Heart left ventricle (tissue), 13 donors: ENCODE measurements around the gene FANCI.
A peak's percentile ranks its signal among the peaks of the same experiment; 100 is the strongest.

Experiments used
- POLR2A ChIP-seq, 2 donors: fragments of 450-650 bp; IDR thresholded peaks; one replicate each; pipeline ENCODE4 v1.6.1; 2017; ENCODE audit warnings: antibody characterized with exemption in 2 of 2, mild to moderate bottlenecking in 2 of 2, moderate library complexity in 2 of 2
- TF ChIP-seq, protein P1 (sequence below), 12 donors: fragments of 200-600 bp; sonication (generic) in 4 of 12; IDR thresholded peaks; one replicate each; pipeline versions ENCODE4 v1.5.0 to v1.8.0; 2018 to 2022; ENCODE audit warnings: antibody characterized with exemption in 12 of 12, mild to moderate bottlenecking in 5 of 12
- donor health status: ischemic (EF 13 %, LVEDD 7.1; RV severe dilation, severe dysfunction).
- donor health status: DM: no; HTN: yes; CAD: no.
- donor health status: DM: no; HTN: no; CAD: no.
- donor health status: ischemic (EF 25% LVEDD 6.9; RV normal size, moderate dysfunction).
- donor health status: ischemic (EF 25% LVEDD 5.7; RV mildly dilated, moderate dysfunction).
- donor health status: ischemic (EF 35%, LVEDD 5.7; RV mildly dilated, moderate dysfunction).
- donor health status: nonischemic (EF 11% LVEDD 7.7; RV severe dilation, severe dysfunction).
- donor health status: DM: yes; HTN: yes; CAD: no.
- donor health status: PGD.
- donor health status: ischemic (EF 29% LVEDD 5.4; RV normal size, mild dysfunction).
- donor health status: nonischemic (EF 23%, LVEDD 6.1; RV moderate dilation, normal function).

DNA sequence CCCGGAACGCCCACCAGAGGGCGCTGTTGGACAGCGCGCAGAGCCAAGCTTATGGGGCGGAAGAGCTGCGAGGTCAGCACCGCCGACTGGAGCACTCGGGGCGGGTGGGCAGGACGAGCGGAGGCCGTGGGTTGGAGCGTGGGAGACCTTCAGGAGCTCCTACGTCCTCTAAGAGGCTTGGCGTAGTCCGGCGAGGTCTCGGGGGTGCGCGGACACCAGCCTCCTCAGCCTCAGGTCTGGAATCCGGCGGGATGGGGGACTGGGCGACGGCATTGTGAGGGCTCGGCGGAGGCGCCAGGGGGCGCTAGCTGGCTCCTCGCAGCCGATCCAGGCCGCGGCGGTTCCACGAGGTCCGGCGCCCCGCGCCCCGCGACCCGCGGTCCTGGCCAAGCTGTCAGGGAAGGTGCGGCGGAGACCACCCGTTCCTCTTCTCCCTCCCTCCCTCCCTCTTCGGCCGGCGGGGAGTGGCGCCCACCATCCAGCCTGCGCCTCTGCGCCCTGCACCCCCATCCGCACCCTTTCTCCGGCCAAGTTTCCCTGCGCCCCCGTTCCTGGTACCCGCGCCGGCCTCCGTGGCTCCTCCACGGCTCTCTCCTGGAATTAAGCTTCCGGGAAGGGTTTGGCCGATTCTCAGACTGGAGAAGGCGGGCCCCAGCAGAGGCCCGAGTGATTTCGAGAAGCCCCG lies 115.1 kb downstream of the FANCI start:
- TF ChIP-seq POLR2A (IDR thresholded peaks at IDR 0.05), result no peak
- TF ChIP-seq, protein P1, sequence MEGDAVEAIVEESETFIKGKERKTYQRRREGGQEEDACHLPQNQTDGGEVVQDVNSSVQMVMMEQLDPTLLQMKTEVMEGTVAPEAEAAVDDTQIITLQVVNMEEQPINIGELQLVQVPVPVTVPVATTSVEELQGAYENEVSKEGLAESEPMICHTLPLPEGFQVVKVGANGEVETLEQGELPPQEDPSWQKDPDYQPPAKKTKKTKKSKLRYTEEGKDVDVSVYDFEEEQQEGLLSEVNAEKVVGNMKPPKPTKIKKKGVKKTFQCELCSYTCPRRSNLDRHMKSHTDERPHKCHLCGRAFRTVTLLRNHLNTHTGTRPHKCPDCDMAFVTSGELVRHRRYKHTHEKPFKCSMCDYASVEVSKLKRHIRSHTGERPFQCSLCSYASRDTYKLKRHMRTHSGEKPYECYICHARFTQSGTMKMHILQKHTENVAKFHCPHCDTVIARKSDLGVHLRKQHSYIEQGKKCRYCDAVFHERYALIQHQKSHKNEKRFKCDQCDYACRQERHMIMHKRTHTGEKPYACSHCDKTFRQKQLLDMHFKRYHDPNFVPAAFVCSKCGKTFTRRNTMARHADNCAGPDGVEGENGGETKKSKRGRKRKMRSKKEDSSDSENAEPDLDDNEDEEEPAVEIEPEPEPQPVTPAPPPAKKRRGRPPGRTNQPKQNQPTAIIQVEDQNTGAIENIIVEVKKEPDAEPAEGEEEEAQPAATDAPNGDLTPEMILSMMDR (IDR thresholded peaks at IDR 0.05), result peak; percentile 92 to 100 (median 98)
